ENCODE results near the gene SLC1A3. TPM values are rescaled to one million over a fixed set of nuclear protein-coding genes. Genes with fewer than 3 reads are reported as not detected.

Gene SLC1A3
- total RNA-seq, 2 donors from 2014 or later: 44.7 to 67.4 TPM

GRCh38 chr5:36667824-36668223 lies 61.4 kb downstream of the SLC1A3 start:
- Histone ChIP-seq H3K27me3 (replicated peaks; ENCODE audit: insufficient read depth) (no peaks in the 10 kb centered on the region), H3K4me3 (no peak overlapping the region), H3K27ac (no peak overlapping the region), H3K36me3 (no peaks in the 10 kb centered on the region), H3K9me3 (no peaks in the 10 kb centered on the region), H3K4me1 (ENCODE audit: control insufficient read depth in 1 of 2, low read depth in 2 of 2) (no peaks in the 10 kb centered on the region)
- DNase-seq (ENCODE audit: low spot score) (no peak), ATAC-seq (ENCODE audit: insufficient number of reproducible peaks, low FRiP score, low read depth) (no peak)
- TF ChIP-seq CTCF (IDR thresholded peaks at IDR 0.05): no peak

- Histone ChIP-seq H3K36me3 (no peaks in the 10 kb centered on the region), H3K9me3 (no peaks in the 10 kb centered on the region), H3K4me1 (ENCODE audit: control insufficient read depth in 1 of 2, low read depth in 2 of 2) (no peaks in the 10 kb centered on the region), H3K27me3 (replicated peaks; ENCODE audit: insufficient read depth) (no peaks in the 10 kb centered on the region), H3K27ac (no peak overlapping the region), H3K4me3 (peak overlapping the region; percentile 0)
- TF ChIP-seq CTCF (IDR thresholded peaks at IDR 0.05): no peak
- ATAC-seq (ENCODE audit: insufficient number of reproducible peaks, low FRiP score, low read depth) (no peak), DNase-seq (ENCODE audit: low spot score) (no peak)
Observed at GRCh38 chr5:36669015-36669651, 62.7 kb downstream of the SLC1A3 start.

GRCh38 chr5:36670548-36670947 lies 64.1 kb downstream of the SLC1A3 start:
- Histone ChIP-seq H3K4me3 (no peak overlapping the region), H3K9me3 (no peaks in the 10 kb centered on the region), H3K27ac (no peak overlapping the region), H3K4me1 (ENCODE audit: control insufficient read depth in 1 of 2, low read depth in 2 of 2) (no peaks in the 10 kb centered on the region), H3K36me3 (no peaks in the 10 kb centered on the region), H3K27me3 (replicated peaks; ENCODE audit: insufficient read depth) (no peaks in the 10 kb centered on the region)
- ATAC-seq (ENCODE audit: insufficient number of reproducible peaks, low FRiP score, low read depth): no peak
- TF ChIP-seq CTCF (IDR thresholded peaks at IDR 0.05): no peak
- DNase-seq (ENCODE audit: low spot score): no peak

DNA sequence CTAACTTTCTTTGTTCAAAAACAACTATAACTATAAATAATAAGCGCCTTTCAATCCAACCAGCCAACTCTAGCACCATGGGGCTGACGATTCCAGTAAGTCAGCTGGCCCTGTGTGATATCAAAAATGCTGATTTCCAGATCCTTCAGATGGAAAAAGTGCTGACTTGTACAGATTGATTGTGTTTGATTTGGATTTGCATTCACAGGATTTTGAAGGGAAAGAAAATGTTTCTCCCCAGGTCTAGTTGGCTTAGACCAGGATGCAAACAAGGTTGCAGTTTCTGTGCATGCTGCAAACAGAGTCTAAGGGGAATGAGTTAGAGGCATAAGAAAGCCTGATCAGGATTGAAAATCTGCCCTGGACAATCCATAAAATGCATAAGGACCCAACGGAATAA lies 68.9 kb downstream of the SLC1A3 start:
- DNase-seq (ENCODE audit: low spot score) (no peak), ATAC-seq (ENCODE audit: insufficient number of reproducible peaks, low FRiP score, low read depth) (no peak)
- Histone ChIP-seq H3K4me3 (no peak overlapping the region), H3K36me3 (no peaks in the 10 kb centered on the region), H3K27ac (no peak overlapping the region), H3K9me3 (no peaks in the 10 kb centered on the region), H3K27me3 (replicated peaks; ENCODE audit: insufficient read depth) (no peaks in the 10 kb centered on the region), H3K4me1 (ENCODE audit: control insufficient read depth in 1 of 2, low read depth in 2 of 2) (no peaks in the 10 kb centered on the region)
- TF ChIP-seq CTCF (IDR thresholded peaks at IDR 0.05): no peak

- no peaks in the 10 kb centered on the region for H3K27me3 ChIP-seq (replicated peaks; ENCODE audit: insufficient read depth)
- H3K27ac ChIP-seq: peak overlapping the region in 1 of 2 donors; percentile 29
- no peak overlapping the region for H3K4me3 ChIP-seq
- no peaks in the 10 kb centered on the region for H3K4me1 ChIP-seq (ENCODE audit: control insufficient read depth in 1 of 2, low read depth in 2 of 2)
- H3K9me3 ChIP-seq: no peaks in the 10 kb centered on the region
- H3K36me3 ChIP-seq: no peaks in the 10 kb centered on the region
- ATAC-seq (ENCODE audit: insufficient number of reproducible peaks, low FRiP score, low read depth) (no peak), DNase-seq (ENCODE audit: low spot score) (no peak)
- TF ChIP-seq CTCF (IDR thresholded peaks at IDR 0.05): no peak
Observed at GRCh38 chr5:36679221-36679989, 73.0 kb downstream of the SLC1A3 start.
